GM18873 (cell line): ENCODE data around the gene BUD31.
A peak's percentile ranks its signal among the peaks of the same experiment; 100 is the strongest.
"Not testable (repeated sequence)": the region's sequence is repeated elsewhere in the genome, so short reads cannot be mapped to it uniquely, and the experiment has no call there.

ENCODE experiments used
- ATAC-seq: cut with Tn5 transposase; IDR thresholded peaks from one replicate; pipeline ENCODE4 v1.9.1; 2021; ENCODE audit warnings: mild to moderate bottlenecking, moderate library complexity, moderate number of reproducible peaks; ENCODE audit not compliant: unreplicated experiment, low FRiP score

BUD31 gene

DNA sequence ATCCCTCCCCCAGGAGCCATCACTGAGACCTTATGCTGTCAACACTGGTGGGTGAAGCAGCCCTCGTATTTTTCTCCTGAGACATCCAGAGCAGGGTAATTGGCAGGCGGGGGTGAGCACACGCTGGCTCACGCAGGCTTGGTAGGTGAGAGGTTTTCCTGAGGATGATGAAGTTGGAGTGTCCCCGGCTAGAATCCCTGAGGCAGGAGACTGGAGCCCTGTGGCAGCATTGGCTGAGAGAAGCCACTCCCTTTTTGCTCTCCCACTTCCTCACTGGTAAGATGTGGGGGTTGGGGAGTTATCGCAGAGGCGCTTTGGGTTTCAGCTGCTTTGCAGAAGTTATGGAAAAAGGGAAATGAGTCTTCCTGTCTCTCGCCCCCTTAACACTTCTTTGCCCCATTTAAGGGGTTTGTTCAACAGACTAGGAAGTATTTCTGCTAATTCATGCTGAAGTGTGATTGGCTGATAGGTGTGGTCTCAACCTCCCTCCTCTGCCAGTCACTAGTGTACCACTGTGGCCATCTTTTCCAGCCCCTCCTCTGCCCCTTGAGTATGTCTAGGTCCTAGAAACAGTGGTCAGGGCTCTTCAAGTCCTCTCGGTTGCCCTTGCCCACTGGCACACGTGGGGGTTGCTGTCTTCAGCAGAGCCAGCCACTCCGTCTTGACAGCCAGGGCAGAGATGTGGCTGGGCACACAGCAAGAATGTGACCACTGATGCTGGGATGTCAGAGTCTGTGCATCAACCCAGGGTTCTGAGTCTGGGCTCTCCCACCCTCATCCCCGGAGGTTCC is 28.5 kb upstream of the BUD31 start:
- peak; percentile 32 for ATAC-seq

DNA sequence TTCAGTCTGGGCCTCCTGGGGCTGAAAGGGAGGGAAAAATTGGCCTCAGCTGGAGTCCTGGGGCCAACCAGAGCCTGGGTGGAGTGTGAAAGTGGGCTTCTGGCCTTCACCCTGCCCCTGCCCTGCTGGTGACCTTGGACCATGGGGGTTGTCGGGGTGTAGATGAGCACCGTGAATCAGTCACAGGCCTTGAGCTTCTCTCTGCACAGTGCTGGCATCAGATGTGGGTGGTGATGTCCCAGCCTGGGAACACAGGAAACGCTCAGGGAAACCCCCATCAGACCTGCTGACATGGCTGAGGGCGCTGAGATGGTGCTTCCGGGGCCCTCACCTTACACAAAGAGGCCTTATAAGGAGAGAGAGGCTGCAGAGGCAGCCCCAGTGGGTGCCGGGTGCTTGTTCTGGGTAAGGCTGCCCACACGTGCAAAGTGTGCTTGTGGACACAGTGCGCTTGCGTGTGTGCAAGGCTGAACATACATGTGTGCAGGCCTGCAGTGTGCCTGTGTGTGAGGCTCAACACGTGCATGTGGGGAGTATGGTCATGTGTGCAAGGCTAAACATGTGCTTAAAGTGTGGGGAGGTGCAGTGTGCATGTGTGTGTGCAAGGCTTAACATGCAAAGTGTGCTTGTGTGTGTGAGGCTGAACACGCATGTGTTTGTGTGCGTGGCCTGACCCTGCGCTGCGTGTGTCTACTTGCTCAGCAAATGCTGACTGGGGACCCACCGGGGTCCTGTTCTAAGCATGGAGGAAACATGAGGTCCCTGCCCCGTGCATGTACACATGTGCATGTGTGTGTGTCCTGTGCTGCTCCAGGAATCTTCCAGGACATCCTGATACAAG is 27.7 kb upstream of the BUD31 start:
- ATAC-seq, result peak; percentile 75

DNA sequence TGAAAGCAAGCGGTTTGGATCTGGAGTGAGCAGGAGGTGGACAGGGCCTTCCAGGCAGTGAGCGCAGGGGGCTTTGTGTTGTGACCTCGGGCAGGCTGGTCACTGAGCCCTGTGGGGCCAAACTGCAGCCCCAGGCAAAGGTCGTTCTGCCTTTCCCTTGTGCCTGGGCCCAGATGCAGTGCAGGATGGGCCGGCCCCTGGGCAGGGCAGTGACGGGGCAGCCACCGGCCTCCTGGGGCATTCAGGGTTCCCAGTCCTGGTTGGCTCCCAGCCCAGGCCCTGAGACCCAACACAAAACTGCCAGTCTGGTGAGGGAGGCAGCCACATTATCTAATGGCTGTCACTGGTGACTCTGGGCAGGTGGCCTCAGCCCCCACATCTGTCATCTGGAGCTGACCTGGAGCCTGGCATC is 27.1 kb upstream of the BUD31 start:
- no peak for ATAC-seq

DNA sequence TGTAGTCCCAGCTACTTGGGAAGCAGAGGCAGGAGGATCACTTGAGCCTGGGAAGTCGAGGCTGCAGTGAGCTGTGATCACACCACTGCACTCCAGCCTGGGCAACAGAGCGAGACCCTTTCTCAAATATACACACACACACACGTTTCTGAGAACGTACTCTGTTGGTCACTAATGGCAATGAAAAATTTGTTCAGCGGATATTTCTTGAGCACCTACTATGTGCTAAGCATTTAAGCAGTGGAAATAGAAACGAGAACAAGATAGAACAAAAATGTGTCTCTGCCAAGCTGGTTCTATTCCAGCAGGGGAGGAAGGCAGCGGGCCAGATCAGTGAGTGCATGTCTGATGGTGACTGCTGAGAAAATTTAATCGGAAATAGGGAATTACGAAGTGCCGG is 25.6 kb upstream of the BUD31 start:
- ATAC-seq, result no peak

DNA sequence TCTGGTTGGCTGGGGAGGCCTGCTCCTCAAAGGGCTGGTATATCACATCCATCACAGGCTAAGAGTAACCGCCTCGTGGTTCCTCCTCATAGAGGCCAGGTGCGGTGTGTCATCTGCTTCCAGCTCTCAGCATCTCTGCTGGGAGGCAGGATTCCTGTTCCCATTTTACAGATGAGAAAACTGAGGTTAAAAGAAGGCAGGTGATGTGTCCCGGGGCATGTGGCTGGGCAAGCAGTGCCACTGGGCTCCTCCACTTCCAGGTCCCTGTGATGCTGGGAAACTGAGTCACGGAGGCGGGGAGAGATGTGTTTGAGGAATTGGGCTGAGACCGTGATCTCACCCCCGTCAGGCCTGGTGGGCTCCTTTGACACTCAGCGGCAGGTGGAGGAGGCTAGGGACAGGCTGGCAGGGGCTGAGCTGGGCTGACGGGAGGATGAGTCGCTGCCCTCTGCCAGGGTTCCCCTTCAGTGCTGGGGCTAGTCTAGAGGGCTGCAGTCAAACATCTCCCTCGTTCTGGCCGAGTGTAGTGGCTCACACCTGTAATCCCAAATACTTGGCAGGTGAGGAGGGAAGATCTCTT is 24.9 kb upstream of the BUD31 start:
- no peak for ATAC-seq

DNA sequence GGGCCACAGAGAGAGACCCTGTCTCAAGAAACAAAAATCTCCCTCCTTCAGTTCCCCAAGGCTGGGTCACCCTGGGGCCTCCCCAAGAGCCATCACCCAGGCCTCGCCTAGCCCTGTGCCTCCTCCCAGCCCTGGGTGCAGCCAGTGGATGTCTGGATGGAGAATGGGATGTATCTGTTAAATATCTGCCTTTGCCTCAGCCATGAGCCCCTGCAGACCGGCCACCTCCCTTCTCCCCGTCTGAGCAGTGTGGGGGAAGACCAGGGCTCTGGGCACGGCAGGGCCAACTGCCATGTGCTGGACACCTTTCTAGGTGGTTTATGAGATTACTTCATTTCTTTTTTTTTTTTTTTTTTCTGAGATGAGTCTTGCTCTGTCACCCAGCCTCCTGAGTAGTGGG is 24.2 kb upstream of the BUD31 start:
- no peak for ATAC-seq

DNA sequence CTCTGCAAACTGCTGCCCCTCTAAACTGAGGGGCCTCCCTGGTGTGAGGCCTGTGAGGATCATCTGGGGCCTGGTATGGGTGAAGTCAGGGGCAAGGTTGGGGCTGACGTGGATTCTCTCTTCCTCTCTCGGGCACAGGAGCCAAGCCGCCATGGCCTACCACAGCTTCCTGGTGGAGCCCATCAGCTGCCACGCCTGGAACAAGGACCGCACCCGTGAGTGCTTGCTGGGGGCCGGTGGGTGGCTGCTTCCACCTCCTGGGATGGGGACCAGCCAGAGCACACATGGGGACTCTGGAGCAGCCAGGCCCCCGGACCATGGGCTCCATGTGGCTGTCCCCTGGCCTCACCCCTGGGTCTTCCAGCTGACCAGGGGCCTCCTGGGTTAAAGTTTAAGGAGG is 23.2 kb upstream of the BUD31 start:
- no peak for ATAC-seq

DNA sequence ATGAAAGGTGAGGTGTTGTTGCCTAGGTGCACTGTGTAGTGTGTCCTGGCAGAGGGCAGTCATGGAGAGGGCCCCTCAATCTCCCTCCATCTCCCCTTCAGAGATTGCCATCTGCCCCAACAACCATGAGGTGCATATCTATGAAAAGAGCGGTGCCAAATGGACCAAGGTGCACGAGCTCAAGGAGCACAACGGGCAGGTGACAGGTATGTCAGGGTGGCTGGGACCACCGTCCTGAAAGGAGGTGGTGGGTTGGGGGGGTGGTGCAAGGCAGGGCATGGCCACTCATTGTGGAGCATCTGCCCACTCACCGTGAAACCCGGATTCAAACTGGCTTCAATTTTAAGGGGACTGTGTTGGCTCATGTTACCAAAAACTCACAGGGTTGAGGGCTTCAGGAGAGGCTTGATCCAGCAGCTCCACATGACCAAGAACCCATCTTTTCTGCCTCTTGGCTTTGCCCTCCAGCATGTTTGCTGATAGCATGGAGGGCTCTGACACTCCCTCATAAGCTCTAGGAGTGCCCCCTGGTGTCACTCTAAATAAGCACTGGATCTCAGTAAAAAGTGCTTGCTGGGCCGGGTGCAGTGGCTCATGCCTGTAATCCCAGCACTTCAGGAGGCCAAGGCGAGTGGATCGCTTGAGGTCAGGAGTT is 22.1 kb upstream of the BUD31 start:
- ATAC-seq, result no peak

DNA sequence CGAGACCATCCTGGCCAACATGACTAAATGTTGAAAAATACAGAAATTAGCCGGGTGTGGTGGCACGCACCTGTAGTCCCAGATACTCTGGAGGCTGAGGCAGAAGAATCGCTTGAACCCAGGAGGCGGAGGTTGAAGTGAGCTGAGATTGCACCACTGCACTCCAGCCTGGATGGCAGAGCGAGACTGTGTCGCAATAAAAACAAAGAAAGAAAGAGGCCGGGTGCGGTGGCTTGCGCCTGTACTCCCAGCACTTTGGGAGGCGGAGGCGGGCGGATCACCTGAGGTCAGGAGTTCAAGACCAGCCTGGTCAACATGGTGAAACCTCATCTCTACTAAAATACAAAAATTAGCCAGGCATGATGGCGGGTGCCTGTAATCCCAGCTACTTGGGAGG is 21.5 kb upstream of the BUD31 start:
- not testable (repeated sequence) for ATAC-seq

DNA sequence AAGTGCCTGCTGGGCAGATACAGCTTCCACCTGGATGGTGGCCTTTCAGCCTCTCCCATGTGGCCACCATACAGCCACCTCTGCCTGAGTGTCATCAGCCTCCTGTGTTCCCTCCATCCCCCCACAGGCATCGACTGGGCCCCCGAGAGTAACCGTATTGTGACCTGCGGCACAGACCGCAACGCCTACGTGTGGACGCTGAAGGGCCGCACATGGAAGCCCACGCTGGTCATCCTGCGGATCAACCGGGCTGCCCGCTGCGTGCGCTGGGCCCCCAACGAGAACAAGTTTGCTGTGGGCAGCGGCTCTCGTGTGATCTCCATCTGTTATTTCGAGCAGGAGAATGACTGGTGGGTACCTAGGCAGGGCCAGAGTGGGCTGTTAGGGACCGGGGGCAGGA is 20.9 kb upstream of the BUD31 start:
- ATAC-seq, result no peak

DNA sequence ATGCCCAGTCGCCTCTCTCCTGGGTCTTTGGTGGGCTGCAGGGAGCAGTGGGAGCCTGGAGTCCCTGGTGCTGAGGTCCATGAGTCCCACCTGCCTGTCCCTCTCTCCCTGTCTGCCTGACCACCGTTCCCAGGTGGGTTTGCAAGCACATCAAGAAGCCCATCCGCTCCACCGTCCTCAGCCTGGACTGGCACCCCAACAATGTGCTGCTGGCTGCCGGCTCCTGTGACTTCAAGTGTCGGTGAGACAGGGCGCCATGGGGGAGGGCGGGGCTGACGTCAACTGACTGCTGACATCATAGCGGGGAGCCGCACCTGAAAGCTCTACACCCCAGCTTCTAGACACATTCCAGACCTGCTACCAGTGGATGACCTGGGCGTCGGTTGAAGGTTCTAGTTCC is 19.0 kb upstream of the BUD31 start:
- ATAC-seq, result no peak

DNA sequence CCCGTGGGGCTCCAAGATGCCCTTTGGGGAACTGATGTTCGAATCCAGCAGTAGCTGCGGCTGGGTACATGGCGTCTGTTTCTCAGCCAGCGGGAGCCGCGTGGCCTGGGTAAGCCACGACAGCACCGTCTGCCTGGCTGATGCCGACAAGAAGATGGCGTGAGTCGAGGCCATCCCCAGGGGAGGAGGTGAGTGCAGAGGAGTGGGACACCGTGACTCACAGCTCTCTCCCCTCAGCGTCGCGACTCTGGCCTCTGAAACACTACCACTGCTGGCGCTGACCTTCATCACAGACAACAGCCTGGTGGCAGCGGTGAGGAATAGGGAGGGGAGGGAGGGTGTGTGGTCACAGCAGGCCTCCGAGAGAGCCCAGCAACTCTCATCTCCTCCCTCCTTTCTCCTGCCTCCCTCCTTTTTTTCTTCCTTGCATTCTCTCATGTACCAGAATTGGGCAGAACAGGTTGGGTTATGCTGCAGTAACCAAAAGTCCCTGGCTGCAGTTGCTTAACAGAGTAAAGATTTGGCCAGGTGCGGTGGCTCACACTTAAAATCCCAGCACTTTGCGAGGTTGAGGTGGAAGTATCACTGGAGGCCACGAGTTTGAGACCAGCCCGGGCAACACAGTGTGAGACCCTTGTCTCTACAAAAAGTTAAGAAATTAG is 17.7 kb upstream of the BUD31 start:
- ATAC-seq, result no peak

DNA sequence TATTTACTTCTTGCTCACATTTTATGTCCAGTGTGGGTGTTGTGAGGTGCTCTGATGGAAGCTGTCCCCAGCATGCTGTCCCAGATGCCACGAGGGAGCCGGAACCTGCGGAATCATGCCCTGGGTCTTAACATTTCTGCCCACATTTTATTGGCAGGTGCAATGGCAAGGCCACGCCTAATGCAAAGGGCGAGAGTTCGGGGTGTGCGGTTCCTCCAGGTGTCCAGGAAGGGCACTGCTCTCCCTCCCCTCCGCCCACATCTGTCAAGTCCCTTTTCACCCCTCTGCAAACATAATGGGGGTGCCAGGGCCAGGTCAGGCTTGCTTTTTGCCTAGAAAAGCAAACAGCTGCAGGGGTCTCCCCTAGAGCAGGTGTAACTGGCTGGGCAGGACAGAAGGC is 16.7 kb upstream of the BUD31 start:
- no peak for ATAC-seq

DNA sequence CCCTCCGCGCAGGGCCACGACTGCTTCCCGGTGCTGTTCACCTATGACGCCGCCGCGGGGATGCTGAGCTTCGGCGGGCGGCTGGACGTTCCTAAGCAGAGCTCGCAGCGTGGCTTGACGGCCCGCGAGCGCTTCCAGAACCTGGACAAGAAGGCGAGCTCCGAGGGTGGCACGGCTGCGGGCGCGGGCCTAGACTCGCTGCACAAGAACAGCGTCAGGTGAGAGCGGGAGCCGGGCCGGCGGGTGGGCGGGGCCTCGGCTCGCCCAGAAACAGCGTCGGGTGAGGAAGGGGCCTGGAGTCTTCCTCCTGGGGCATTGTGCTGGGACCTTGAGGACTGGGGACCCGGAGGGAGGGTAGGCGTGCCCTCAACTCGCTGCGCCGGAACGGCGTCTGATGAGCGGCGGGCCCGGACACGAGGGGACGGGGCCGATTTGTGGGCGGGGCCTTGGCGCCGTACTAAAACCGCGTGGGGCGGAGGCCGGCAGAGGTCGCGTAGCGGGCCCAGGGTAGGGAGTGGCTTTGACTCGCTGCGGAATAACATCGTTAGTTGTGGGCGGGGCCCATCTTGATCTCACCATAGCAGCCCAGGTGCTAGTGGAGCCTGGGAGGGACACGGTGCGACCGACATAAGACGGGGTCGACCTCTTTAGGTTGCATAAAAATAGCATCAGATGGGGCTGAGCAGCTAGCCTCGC is 16.0 kb upstream of the BUD31 start:
- no peak for ATAC-seq

DNA sequence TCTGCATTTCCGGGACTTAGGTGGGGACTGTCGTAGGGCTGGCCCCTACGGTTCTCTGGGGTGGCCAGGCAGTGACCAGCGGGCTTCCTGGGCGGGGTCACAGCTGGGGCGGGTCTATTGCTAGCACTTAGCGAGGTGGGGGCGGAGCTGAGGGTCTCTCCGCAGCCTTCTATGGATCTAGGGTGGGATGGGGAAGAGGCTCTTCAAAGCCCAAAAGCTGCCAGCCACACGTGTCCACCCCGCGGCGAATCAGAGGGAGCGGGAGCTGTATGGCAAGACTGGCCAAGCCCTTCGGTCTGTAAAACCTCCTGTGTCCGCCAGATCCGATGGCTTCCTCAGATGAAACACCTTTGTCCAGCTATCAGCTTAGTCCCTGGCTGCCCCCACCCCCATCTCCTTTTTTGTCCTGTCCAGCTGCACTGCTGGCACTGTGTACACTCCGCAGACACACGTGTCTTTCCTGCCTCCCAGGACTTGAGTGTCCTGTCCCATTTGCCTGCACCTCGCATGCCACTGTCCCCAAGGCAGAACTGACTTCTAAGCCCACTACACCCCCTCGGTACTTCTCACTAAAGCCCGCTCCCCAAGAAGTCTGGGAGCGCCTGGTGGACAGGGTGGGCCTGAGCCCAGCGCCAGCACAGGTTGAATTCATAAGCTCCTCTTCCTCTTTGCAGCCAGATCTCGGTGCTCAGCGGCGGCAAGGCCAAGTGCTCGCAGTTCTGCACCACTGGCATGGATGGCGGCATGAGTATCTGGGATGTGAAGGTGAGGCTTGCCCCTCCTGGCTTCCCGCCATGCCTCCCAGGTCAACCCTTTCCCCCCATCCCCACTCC is 15.2 kb upstream of the BUD31 start:
- no peak for ATAC-seq

DNA sequence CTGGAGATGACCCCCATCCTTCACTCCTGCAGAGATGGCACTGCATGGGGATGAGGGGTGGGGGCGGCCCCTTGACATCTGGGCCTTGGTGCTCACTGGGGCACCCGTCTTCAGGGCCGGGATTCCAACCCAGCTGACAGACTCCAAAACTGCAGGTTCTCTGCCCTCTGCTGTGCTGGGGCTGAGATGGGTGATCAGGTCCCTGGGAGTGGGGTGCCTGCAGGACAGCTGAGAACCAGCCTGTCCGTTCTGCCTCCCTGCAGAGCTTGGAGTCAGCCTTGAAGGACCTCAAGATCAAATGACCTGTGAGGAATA is 14.6 kb upstream of the BUD31 start:
- ATAC-seq, result no peak

DNA sequence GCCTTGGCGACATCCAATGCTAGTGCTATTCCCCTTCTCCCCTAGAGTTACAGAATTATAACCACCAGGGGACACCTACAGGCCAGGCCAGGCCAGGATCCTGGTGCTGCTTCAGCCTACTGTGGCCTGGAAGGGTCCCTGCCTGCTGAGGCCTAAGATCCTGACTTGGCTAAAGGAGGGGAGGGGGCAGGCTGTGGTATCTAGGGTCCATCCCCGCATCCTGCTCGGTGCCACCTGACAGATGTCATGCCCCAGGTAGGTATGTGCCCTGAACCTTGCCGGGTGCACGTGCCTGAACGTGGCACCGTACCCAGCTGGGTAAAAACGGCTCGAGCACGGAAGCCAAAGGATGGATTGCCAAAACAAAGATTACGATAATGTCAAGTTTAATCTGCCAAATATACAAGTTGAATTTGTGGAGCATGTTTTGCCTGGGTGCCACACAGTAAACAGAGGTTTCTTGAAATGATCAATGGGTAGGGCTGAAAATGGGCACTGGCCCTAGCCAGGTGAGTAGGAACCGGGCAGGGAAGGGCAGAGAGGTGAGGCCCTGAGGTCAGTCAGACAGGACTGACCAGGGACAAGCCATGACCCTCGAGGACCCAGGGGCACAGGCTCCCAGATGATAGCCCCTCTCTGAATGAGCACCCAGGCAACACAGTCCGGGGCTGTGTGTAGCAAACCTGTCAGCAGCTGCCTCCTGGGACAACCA is 13.0 kb upstream of the BUD31 start:
- ATAC-seq, result no peak

DNA sequence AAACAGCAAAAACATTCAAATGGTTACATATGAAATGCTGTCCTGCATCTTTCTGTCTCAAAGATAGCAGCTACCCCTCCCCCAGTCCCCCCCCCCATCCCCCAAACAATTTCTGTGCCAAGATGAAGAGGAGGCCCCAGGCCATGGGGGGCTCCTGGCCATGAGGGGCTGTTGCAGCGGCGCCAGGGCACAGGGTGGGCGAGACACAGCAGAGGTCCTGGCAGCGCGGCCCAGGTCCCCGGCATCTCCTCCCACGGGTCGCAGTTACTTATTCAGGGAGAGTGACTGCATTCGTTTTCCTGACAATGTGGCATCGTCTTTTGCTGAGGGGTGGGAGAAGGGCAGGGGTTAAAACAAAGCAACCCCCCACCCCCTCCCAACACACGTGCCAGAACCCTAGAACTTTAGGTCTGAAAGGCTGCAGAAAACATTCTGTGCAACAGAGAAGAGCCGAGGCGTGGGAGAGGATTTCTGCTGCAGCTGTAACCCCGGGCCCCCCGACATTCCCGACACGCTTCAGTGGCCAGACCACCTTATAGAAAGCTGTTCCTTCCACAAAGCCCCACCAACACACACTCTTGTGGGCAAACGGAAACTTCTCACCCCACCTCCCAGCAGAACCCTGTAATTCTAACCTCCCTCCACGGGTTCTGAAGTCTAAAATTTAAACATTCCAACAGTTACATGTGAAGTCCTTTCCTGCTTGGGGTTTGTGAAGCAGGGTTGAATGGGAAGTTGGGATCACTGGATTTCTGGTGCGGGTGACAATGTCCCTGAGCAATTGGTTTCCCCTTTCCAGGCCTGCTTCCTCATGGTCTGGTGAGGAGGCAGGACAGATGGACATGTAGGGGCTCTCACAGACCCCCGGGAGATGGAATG is 12.1 kb upstream of the BUD31 start:
- ATAC-seq, result no peak
